ENCODE data around the gene FGF19.
A peak's percentile ranks its signal among the peaks of the same experiment; 100 is the strongest.

FGF19 gene

GRCh38 chr11:69670158-69670845, 33.5 kb downstream of the FGF19 start:
- peak; percentile 47 to 55 for DNase-seq (ENCODE audit: low read depth in 2 of 2)

- no peak for DNase-seq (ENCODE audit: low read depth in 2 of 2)
These were observed 34.3 kb downstream of the FGF19 start for GRCh38 chr11:69669486-69669885.

- no peak for DNase-seq (ENCODE audit: low read depth in 2 of 2)
These were observed 35.9 kb downstream of the FGF19 start for GRCh38 chr11:69667619-69668604.

GRCh38 chr11:69666752-69667536, 36.9 kb downstream of the FGF19 start:
- DNase-seq (ENCODE audit: low read depth in 2 of 2) = no peak

- no peak for DNase-seq (ENCODE audit: low read depth in 2 of 2)
These were observed 37.6 kb downstream of the FGF19 start for GRCh38 chr11:69666261-69666660.

GRCh38 chr11:69665669-69666068, 38.2 kb downstream of the FGF19 start:
- DNase-seq (ENCODE audit: low read depth in 2 of 2) = no peak

GRCh38 chr11:69664901-69665300, 38.9 kb downstream of the FGF19 start:
- DNase-seq (ENCODE audit: low read depth in 2 of 2) = no peak

GRCh38 chr11:69664103-69664775, 39.6 kb downstream of the FGF19 start:
- no peak for DNase-seq (ENCODE audit: low read depth in 2 of 2)

GRCh38 chr11:69663326-69663725, 40.5 kb downstream of the FGF19 start:
- DNase-seq (ENCODE audit: low read depth in 2 of 2) = no peak

GRCh38 chr11:69662806-69663205, 41.0 kb downstream of the FGF19 start:
- DNase-seq (ENCODE audit: low read depth in 2 of 2) = no peak

GRCh38 chr11:69662021-69662698, 41.7 kb downstream of the FGF19 start:
- DNase-seq (ENCODE audit: low read depth in 2 of 2) = no peak

- DNase-seq (ENCODE audit: low read depth in 2 of 2) = no peak
These were observed 42.5 kb downstream of the FGF19 start for GRCh38 chr11:69661413-69661715.

GRCh38 chr11:69660001-69660500, 43.8 kb downstream of the FGF19 start:
- DNase-seq (ENCODE audit: low read depth in 2 of 2) = no peak

GRCh38 chr11:69659591-69659990, 44.2 kb downstream of the FGF19 start:
- DNase-seq (ENCODE audit: low read depth in 2 of 2) = no peak

GRCh38 chr11:69658626-69659450, 45.0 kb downstream of the FGF19 start:
- DNase-seq (ENCODE audit: low read depth in 2 of 2) = no peak

GRCh38 chr11:69657911-69658625, 45.8 kb downstream of the FGF19 start:
- no peak for DNase-seq (ENCODE audit: low read depth in 2 of 2)

GRCh38 chr11:69657456-69657910, 46.3 kb downstream of the FGF19 start:
- no peak for DNase-seq (ENCODE audit: low read depth in 2 of 2)

GRCh38 chr11:69656536-69657455, 47.0 kb downstream of the FGF19 start:
- no peak for DNase-seq (ENCODE audit: low read depth in 2 of 2)
